Left renal pelvis (tissue), 4 donors: ENCODE measurements around the gene SNX25. TPM values are rescaled to one million over a fixed set of nuclear protein-coding genes. Genes with fewer than 3 reads are reported as not detected.
A peak's percentile ranks its signal among the peaks of the same experiment; 100 is the strongest.
"Not testable (repeated sequence)": the region's sequence is repeated elsewhere in the genome, so short reads cannot be mapped to it uniquely, and the experiment has no call there.

Experiments
- DNase-seq, 4 donors: peaks; one replicate each; pipeline ENCODE4 v3.0.0-alpha.2; 2013; ENCODE audit warnings: low read depth in 4 of 4, low spot score in 3 of 4
- polyA plus RNA-seq, 4 donors: library from polyadenylated mRNA; unstranded; fragments of 120-200 nt; gene quantifications; one replicate each; pipeline ENCODE4 v1.2.1, GENCODE V29; 2013; ENCODE audit not compliant: insufficient read length in 4 of 4

SNX25 gene
- polyA plus RNA-seq, 4 donors: 15.4 to 25.5 (median 24.3) TPM

GRCh38 chr4:185296665-185297460 is 87.5 kb downstream of the SNX25 start:
- DNase-seq: no peak

- DNase-seq: no peak
Observed at GRCh38 chr4:185298728-185299430, 89.5 kb downstream of the SNX25 start.

GRCh38 chr4:185304541-185304940 is 95.1 kb downstream of the SNX25 start:
- no peak for DNase-seq

GRCh38 chr4:185304944-185305690 is 95.7 kb downstream of the SNX25 start:
- no peak for DNase-seq

GRCh38 chr4:185305979-185306442 is 96.6 kb downstream of the SNX25 start:
- DNase-seq: peak in 1 of 4 donors; percentile 12

GRCh38 chr4:185307136-185307950 is 97.9 kb downstream of the SNX25 start:
- no peak for DNase-seq

GRCh38 chr4:185309770-185310169 is 100.4 kb downstream of the SNX25 start:
- no peak for DNase-seq

GRCh38 chr4:185311113-185311888 is 101.9 kb downstream of the SNX25 start:
- DNase-seq: no peak

- DNase-seq: no peak
Observed at GRCh38 chr4:185312699-185313098, 103.3 kb downstream of the SNX25 start.

- DNase-seq: not testable (repeated sequence)
Observed at GRCh38 chr4:185317462-185317861, 108.1 kb downstream of the SNX25 start.

- no peak for DNase-seq
Observed at GRCh38 chr4:185317880-185318279, 108.5 kb downstream of the SNX25 start.

GRCh38 chr4:185318679-185319078 is 109.3 kb downstream of the SNX25 start:
- no peak for DNase-seq

- no peak for DNase-seq
Observed at GRCh38 chr4:185322803-185323202, 113.4 kb downstream of the SNX25 start.

GRCh38 chr4:185323606-185324005 is 114.2 kb downstream of the SNX25 start:
- no peak for DNase-seq

GRCh38 chr4:185324361-185324760 is 115.0 kb downstream of the SNX25 start:
- DNase-seq: not testable (repeated sequence)

- not testable (repeated sequence) for DNase-seq
Observed at GRCh38 chr4:185325721-185326120, 116.3 kb downstream of the SNX25 start.

GRCh38 chr4:185328586-185328985 is 119.2 kb downstream of the SNX25 start:
- no peak for DNase-seq

- not testable (repeated sequence) for DNase-seq
Observed at GRCh38 chr4:185329879-185330510, 120.6 kb downstream of the SNX25 start.
